Stimulated activated CD4-positive, alpha-beta T cell treated with anti-CD3 and anti-CD28 coated beads, Interleukin-4, amount 100 ng/mL, for 1 hour (primary cell): ENCODE measurements around the gene PRLHR.

Experiments used
- DNase-seq: peaks from one replicate; pipeline ENCODE4 v3.0.0-alpha.2; 2020

Gene PRLHR

DNA sequence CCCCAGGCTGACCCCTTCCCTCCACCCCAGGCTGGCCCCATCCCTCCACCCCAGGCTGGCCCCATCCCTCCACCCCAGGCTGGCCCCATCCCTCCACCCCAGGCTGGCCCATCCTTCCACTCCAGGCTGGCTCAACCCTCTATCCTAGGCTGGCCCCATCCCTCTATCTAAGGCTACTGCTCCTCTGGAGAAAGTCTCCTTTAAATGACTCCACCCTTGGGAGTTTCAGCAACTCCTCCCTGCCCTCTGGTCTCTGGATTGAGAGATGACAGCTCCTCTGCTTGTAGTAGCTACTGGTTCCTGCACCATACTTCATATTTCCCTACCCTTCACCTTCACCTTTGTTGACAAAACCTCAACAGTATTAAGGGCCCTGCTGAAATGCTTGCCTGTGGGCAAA is 8.5 kb downstream of the PRLHR start:
- DNase-seq, result no peak

GRCh38 chr10:118585794-118586193 is 9.7 kb downstream of the PRLHR start:
- DNase-seq, result no peak

GRCh38 chr10:118585234-118585633 is 10.2 kb downstream of the PRLHR start:
- no peak for DNase-seq

GRCh38 chr10:118584181-118584954 is 11.1 kb downstream of the PRLHR start:
- no peak for DNase-seq

DNA sequence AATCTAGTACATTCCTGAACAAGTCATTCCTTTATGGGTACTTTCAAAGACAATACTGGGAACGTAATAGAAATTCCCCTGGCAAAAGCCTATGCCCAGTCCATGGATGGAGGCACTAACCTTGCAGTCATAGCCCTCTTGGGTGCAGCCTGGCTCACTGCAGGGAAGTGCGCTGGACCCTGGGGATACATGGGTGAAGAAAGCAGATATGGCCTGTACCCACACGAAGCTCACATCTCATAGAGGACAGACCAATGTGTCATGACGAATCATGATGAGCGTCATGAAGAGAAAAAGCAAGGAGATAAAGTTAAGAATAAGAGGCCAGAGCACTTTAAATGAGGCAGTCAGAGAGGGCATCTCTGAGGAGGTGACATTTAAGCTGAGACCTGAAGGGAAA is 11.8 kb downstream of the PRLHR start:
- DNase-seq, result no peak

- DNase-seq, result no peak
These were observed 12.9 kb downstream of the PRLHR start for GRCh38 chr10:118582511-118582910.

GRCh38 chr10:118581340-118581739 is 14.1 kb downstream of the PRLHR start:
- no peak for DNase-seq

GRCh38 chr10:118580702-118581101 is 14.7 kb downstream of the PRLHR start:
- DNase-seq, result no peak

DNA sequence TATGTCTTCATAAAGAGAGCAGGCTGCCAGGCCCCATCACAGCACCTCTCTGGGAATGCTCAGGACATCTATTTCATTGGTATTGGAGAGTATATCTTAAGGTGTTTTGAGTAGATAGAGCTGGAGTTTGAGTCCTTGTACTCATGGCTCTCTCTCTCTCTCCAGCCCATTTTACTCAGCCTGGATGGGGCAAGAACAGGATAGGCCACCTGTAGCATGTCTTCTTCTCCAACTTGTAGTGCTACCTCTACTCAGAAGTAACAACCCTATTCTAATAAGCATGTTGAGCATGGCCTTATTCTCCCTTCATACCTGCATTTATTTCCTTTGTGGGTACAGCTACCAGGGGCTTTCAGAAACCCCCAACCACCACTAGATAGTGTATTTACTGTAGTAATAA is 21.9 kb downstream of the PRLHR start:
- DNase-seq, result no peak

DNA sequence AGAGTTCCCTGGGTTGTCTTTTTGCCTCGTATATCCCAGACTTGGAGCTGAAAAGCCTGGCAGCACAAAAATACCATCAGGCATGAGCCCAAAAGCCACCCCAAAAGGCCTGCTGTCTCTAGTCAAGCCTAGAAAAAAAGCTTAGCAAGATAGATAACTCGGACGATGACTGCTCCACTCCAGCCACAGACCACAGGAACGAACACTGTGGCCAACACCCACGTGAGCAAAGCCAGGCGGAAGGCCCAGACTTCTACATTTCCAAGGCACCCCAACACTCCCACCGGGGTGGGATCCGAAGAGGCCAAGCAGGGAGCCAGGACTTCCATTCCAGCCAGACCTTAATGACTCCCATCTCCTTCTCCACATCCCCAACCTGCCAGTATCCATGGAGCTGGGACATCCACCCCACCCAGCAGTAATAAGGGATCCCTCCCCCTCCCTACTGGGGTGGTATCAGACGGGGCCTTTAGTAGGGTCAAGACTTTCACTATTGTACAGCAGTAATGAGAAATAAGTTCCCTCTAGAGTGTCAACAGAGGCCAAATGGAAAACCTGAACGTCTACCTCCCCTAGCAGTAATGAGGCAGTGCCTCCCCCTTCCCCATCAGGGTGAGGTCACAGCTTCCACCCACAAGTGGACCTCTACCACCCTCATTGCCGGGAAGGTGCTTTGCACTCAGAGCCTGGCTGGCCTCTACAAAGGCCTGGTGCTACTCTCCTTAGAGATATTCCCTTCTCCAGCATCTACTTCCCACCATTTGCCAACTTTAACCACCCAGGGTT is 23.0 kb downstream of the PRLHR start:
- no peak for DNase-seq

DNA sequence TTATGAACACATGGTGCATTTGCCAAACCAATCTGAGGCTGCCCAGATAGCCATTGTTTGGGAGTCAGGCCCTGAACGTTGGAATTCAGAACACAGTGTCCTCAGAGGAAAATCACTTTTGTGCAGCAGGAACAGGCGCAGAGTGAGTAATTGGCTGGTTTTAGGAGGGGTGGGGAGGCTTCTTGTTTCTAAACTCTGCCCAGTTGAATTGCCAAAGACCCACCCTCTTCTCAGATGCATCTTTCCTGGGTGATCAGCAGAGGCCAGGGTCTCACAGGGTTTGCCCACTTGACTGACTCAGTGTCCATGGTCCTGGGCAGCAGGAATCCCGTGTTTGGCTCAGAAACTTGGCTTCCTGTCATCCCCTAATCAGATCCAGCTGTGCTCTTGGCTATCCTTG is 24.3 kb downstream of the PRLHR start:
- no peak for DNase-seq

DNA sequence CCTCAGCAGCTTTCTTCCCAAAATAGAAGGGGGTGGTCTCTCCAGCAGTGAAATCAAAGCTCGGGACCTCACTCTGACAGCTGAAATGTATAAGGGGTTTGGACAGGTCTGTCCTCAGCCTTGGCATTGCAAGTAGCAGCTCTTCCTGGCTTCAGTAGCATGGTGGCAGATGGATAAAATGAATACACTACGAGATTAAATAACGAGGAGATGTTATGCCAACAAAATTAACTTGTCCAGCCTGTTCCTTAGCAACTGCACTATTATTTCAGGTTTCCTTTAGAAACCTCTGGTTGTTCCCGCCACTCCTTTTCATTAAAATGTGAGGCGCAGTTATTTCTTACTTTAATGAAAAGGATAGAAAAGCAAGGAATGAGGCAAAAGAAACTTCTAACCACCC is 24.9 kb downstream of the PRLHR start:
- DNase-seq, result no peak

GRCh38 chr10:118569882-118570252 is 25.6 kb downstream of the PRLHR start:
- DNase-seq, result no peak

DNA sequence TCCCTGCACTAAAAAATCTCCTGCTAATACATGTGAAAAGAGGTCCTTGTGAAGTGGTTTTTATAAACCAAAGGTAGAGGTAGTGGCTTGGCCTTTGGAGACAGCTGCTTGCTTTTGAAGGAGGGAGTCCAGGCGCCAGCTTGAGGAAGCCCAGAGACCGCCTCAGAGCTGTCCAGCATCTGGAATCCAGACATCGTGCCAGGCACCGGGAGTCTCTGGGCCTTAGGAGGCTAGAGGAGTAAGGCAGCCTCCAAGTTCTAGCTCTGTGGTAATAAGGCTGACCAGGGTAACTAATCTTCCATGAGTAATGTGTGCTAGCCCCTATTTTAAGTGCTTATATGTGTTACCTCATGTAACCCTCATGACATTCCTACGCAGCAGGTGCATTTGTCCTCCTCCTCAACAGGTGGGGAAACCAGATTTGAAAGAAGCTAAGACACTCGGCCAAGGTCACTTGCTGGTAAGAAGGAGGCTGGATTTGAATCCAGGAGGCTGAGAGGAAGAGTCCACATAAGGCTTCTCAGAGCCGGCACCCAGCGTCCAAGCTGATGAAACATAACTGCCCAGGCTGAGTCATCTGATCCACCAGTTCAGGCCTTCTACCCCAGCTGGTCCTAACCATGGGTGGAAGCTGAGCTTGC is 26.1 kb downstream of the PRLHR start:
- DNase-seq, result no peak

DNA sequence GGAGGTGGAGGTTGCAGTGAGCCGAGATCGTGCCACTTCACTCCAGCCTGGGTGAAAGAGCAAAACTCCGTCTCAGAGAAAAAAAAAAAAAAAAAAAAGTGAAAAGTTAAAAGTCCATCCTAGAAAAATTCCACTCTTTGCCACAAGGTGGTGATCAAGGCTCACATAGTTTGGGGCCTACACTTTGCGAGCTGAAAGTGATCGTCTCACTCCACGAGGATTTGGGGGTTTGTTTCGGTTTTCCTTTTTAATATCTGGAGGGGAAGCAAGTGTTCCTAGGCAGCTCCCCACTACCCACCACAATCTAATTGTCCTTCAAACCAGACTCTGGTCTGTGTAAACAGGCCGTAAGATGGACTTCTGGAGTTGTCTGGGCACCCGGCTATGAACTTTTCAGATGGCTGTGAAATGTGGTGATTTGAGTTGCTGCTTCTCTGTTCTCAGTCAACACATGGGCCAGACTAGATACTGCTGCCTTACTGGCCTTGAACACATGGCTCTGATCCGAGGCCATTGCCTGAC is 27.1 kb downstream of the PRLHR start:
- peak; percentile 14 for DNase-seq

DNA sequence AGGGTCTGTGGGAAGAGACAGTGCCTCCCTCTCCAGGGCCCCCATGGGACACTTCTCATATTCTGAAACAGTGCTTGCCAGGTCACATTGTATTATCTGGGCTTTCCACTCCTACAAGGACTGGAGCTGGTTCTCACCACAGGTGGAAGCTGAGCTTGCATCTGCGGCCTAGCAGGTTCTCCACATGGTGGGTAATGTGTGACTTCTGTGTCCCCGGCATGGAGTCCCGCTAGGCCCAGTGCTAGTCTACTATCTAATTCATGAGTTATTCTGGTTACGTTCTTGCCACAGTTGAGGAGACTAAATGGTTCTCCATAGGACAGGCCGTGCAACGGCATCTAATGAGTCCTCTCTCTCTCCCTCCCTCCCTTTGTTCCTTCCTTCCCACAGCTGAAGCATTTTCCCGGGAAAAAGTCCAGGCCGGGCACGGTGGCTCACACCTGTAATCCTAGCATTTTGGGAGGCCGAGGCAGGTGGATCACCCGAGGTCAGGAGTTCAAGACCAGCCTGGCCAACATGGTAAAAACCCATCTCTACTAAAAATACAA is 27.7 kb downstream of the PRLHR start:
- DNase-seq, result no peak

DNA sequence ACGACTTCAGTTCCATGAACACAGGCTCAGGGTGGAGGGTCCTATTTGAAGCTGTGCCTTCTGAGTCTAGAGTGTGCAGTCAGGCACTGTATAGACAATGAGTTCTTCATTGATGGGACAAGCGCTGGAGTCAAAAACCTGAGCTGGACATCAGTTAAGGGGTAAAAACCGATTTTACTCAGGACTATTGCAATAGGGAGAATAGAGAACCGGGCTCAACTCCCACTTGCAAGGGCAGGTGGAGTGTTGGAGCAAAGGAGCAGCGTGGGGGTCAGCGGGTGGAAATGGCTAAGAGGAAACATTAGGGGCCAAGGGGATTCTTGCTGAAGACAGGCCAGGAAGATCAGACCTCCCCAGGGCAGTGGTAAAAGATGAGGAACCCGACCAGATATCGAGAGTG is 28.5 kb downstream of the PRLHR start:
- no peak for DNase-seq

DNA sequence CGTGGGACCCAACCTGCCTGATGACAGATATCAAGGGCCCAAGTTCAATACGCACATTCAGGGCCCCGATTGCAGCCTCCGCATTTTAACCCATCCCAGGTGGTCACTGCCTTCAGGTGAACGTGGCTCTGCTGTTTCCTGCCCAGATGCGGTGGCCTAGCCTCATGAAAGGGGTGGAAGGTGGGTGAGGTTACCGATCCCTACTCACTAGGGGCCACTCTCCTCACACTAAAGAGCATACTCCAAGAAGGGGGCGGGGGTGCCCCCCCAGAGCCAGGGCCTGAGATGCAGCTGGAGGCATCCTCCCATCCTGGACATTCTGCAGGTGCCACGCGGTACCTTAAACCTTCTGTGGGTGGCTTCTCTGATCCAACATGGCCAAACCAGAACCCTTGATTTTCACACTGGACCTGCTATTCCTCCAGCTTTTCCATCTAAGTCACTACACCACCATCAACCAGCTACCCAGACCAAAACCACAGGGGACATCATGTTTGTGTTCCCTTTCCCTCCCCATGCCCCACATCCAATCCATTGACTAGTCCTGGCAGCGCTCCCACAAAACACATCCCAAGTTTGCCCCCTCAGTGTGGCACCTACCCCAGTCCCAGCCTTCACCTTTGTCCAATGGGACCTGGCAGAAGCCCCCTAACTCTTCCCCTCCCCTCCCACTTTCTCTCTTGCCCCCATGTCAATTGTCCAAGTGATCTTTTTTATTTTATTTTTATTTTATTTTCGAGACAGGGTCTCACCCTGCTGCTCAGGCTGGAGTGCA is 30.0 kb downstream of the PRLHR start:
- no peak for DNase-seq

GRCh38 chr10:118564652-118565051 is 30.8 kb downstream of the PRLHR start:
- no peak for DNase-seq

DNA sequence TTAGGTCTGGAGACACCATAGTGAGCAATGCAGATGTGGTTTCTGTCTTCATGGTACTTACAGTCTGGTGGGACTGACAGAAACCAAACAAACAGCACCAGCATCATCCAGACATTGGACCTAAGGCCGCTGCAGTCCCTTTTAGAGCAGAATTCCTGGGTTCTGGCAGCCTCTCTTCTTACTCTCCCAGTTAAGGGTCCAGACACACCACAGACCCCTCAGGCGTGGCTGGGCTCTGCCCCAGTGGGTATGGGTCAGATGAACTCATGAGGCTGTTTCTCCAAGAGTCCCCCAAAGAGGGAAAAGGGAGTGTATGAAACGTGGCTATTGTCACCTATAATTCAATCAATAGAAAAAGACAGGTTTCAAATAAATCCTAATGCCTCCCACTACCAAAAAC is 31.3 kb downstream of the PRLHR start:
- DNase-seq, result no peak

- no peak for DNase-seq
These were observed 32.0 kb downstream of the PRLHR start for GRCh38 chr10:118563373-118563890.

GRCh38 chr10:118562851-118563250 is 32.6 kb downstream of the PRLHR start:
- DNase-seq, result no peak
